ENCODE data around the gene RAB40B.

RAB40B gene

DNA sequence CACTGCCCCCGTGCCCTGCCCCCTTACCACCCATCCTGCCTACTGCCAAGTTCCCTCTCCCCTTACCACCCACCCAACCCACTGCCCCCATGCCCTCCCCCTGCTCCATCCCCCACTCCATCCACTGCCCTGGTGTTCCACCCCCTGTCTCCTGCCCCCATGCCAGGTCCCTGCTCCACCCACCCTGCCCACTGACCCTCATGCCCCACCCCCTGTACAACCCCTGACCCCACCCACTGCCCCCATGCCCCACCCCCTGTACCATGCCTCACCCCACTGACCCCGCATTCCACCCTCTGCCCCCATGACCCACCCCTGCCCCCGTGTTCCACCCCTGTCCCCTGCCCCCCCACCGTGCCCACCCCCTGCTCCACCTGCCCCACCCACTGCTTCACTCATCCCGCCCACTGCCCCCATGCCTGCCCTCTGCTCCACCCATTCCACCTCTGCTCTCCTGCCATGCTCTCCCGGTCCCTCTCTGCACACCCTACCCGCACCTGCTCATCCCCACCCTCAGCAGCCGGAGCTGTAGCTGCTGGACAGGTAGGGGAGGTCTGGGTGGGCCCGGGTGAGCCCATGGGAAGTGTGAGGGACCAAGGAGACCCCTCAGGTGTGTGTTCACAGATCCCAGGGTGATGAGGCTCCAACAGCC, 10.7 kb upstream of the RAB40B start:
- H3K9me3 ChIP-seq (ENCODE audit: control insufficient read depth, low read length), result no peaks in the 10 kb centered on the region
- WGBS, result 71% methylated on average over 4 of the region's 9 CpGs
- peaks cover 4% of the 10 kb centered on the region for H3K4me1 ChIP-seq (ENCODE audit: control insufficient read depth, insufficient read depth, low read depth, low read length)
- H2BK15ac ChIP-seq (ENCODE audit: low read depth, poor library complexity, severe bottlenecking), result no peak overlapping the region
- H2BK120ac ChIP-seq (ENCODE audit: low read depth, low read length), result no peak overlapping the region
- H4K8ac ChIP-seq (ENCODE audit: low read length), result no peak overlapping the region
- H3K9ac ChIP-seq (ENCODE audit: low read length), result no peak overlapping the region
- H2BK12ac ChIP-seq (ENCODE audit: low read length in 2 of 2), result no peak overlapping the region
- H3K23ac ChIP-seq (ENCODE audit: low read length in 2 of 2), result no peak overlapping the region
- H3K4me2 ChIP-seq (ENCODE audit: low read length, poor library complexity, severe bottlenecking), result no peak overlapping the region
- no peaks in the 10 kb centered on the region for H3K36me3 ChIP-seq (ENCODE audit: control insufficient read depth in 1 of 2, insufficient read depth in 2 of 2, low read depth in 1 of 2, low read length in 2 of 2)
- no peak overlapping the region for H2AFZ ChIP-seq (ENCODE audit: low read depth, low read length)
- DNase-seq, result no peak
- H4K91ac ChIP-seq (ENCODE audit: low read length), result peak overlapping the region; percentile 36
- H2AK5ac ChIP-seq (ENCODE audit: low read length, severe bottlenecking), result no peak overlapping the region
- no peak overlapping the region for H3K27ac ChIP-seq (ENCODE audit: low read length, poor library complexity, severe bottlenecking)
- no peak overlapping the region for H3K14ac ChIP-seq (ENCODE audit: low read length in 2 of 2)
- no peak overlapping the region for H2BK5ac ChIP-seq (ENCODE audit: low read depth, low read length, poor library complexity, severe bottlenecking)
- no peak overlapping the region for H3K4me3 ChIP-seq (ENCODE audit: insufficient read depth in 1 of 2, low read depth in 1 of 2, low read length in 2 of 2)
- H3K18ac ChIP-seq (ENCODE audit: low read depth in 1 of 2, low read length in 2 of 2), result no peak overlapping the region
- no peak overlapping the region for H3K4ac ChIP-seq (ENCODE audit: low read depth in 1 of 2, low read length in 2 of 2)
- peaks cover 0 to 26% of the 10 kb centered on the region in 2 experiments for H3K27me3 ChIP-seq (ENCODE audit: control insufficient read depth in 1 of 2, insufficient read depth in 1 of 2, low read length in 2 of 2)
- H3K79me1 ChIP-seq (replicated peaks; ENCODE audit: low read length, poor library complexity, severe bottlenecking), result no peaks in the 10 kb centered on the region

GRCh38 chr17:82705756-82706155, 7.3 kb upstream of the RAB40B start:
- H3K4ac ChIP-seq (ENCODE audit: low read depth in 1 of 2, low read length in 2 of 2), result no peak overlapping the region
- H2BK120ac ChIP-seq (ENCODE audit: low read depth, low read length), result no peak overlapping the region
- no peak overlapping the region for H3K4me2 ChIP-seq (ENCODE audit: low read length, poor library complexity, severe bottlenecking)
- no peak overlapping the region for H2AK5ac ChIP-seq (ENCODE audit: low read length, severe bottlenecking)
- H2BK12ac ChIP-seq (ENCODE audit: low read length in 2 of 2), result no peak overlapping the region
- no peak overlapping the region for H2AFZ ChIP-seq (ENCODE audit: low read depth, low read length)
- H3K79me1 ChIP-seq (replicated peaks; ENCODE audit: low read length, poor library complexity, severe bottlenecking), result no peaks in the 10 kb centered on the region
- H3K4me1 ChIP-seq (ENCODE audit: control insufficient read depth, insufficient read depth, low read depth, low read length), result peaks cover 4% of the 10 kb centered on the region
- no peaks in the 10 kb centered on the region for H3K9me3 ChIP-seq (ENCODE audit: control insufficient read depth, low read length)
- H3K36me3 ChIP-seq (ENCODE audit: control insufficient read depth in 1 of 2, insufficient read depth in 2 of 2, low read depth in 1 of 2, low read length in 2 of 2), result no peaks in the 10 kb centered on the region
- H3K9ac ChIP-seq (ENCODE audit: low read length), result no peak overlapping the region
- H2BK15ac ChIP-seq (ENCODE audit: low read depth, poor library complexity, severe bottlenecking), result no peak overlapping the region
- peaks cover 0 to 30% of the 10 kb centered on the region in 2 experiments for H3K27me3 ChIP-seq (ENCODE audit: control insufficient read depth in 1 of 2, insufficient read depth in 1 of 2, low read length in 2 of 2)
- no peak overlapping the region for H3K27ac ChIP-seq (ENCODE audit: low read length, poor library complexity, severe bottlenecking)
- no peak for DNase-seq
- no peak overlapping the region for H2BK5ac ChIP-seq (ENCODE audit: low read depth, low read length, poor library complexity, severe bottlenecking)
- no peak overlapping the region for H4K91ac ChIP-seq (ENCODE audit: low read length)
- H4K8ac ChIP-seq (ENCODE audit: low read length), result no peak overlapping the region
- no peak overlapping the region for H3K14ac ChIP-seq (ENCODE audit: low read length in 2 of 2)
- no peak overlapping the region for H3K4me3 ChIP-seq (ENCODE audit: insufficient read depth in 1 of 2, low read depth in 1 of 2, low read length in 2 of 2)
- H3K23ac ChIP-seq (ENCODE audit: low read length in 2 of 2), result no peak overlapping the region
- no peak overlapping the region for H3K18ac ChIP-seq (ENCODE audit: low read depth in 1 of 2, low read length in 2 of 2)
- WGBS, result 89% methylated on average over 18 of the region's 18 CpGs

GRCh38 chr17:82704886-82705285, 6.4 kb upstream of the RAB40B start:
- no peak overlapping the region for H3K18ac ChIP-seq (ENCODE audit: low read depth in 1 of 2, low read length in 2 of 2)
- H2BK15ac ChIP-seq (ENCODE audit: low read depth, poor library complexity, severe bottlenecking), result no peak overlapping the region
- H3K4me3 ChIP-seq (ENCODE audit: insufficient read depth in 1 of 2, low read depth in 1 of 2, low read length in 2 of 2), result no peak overlapping the region
- no peak overlapping the region for H3K9ac ChIP-seq (ENCODE audit: low read length)
- no peak overlapping the region for H3K4ac ChIP-seq (ENCODE audit: low read depth in 1 of 2, low read length in 2 of 2)
- no peak overlapping the region for H2BK12ac ChIP-seq (ENCODE audit: low read length in 2 of 2)
- H3K4me1 ChIP-seq (ENCODE audit: control insufficient read depth, insufficient read depth, low read depth, low read length), result peaks cover 4% of the 10 kb centered on the region
- H3K4me2 ChIP-seq (ENCODE audit: low read length, poor library complexity, severe bottlenecking), result no peak overlapping the region
- 81% methylated on average over 12 of the region's 13 CpGs for WGBS
- H3K9me3 ChIP-seq (ENCODE audit: control insufficient read depth, low read length), result no peaks in the 10 kb centered on the region
- no peak overlapping the region for H3K27ac ChIP-seq (ENCODE audit: low read length, poor library complexity, severe bottlenecking)
- H3K23ac ChIP-seq (ENCODE audit: low read length in 2 of 2), result no peak overlapping the region
- peaks cover 0 to 22% of the 10 kb centered on the region in 2 experiments for H3K27me3 ChIP-seq (ENCODE audit: control insufficient read depth in 1 of 2, insufficient read depth in 1 of 2, low read length in 2 of 2)
- no peak for DNase-seq
- H2BK120ac ChIP-seq (ENCODE audit: low read depth, low read length), result no peak overlapping the region
- H3K36me3 ChIP-seq (ENCODE audit: control insufficient read depth in 1 of 2, insufficient read depth in 2 of 2, low read depth in 1 of 2, low read length in 2 of 2), result no peaks in the 10 kb centered on the region
- no peak overlapping the region for H2AFZ ChIP-seq (ENCODE audit: low read depth, low read length)
- no peak overlapping the region for H2BK5ac ChIP-seq (ENCODE audit: low read depth, low read length, poor library complexity, severe bottlenecking)
- H3K79me1 ChIP-seq (replicated peaks; ENCODE audit: low read length, poor library complexity, severe bottlenecking), result no peaks in the 10 kb centered on the region
- H4K91ac ChIP-seq (ENCODE audit: low read length), result no peak overlapping the region
- no peak overlapping the region for H3K14ac ChIP-seq (ENCODE audit: low read length in 2 of 2)
- H4K8ac ChIP-seq (ENCODE audit: low read length), result no peak overlapping the region
- no peak overlapping the region for H2AK5ac ChIP-seq (ENCODE audit: low read length, severe bottlenecking)

DNA sequence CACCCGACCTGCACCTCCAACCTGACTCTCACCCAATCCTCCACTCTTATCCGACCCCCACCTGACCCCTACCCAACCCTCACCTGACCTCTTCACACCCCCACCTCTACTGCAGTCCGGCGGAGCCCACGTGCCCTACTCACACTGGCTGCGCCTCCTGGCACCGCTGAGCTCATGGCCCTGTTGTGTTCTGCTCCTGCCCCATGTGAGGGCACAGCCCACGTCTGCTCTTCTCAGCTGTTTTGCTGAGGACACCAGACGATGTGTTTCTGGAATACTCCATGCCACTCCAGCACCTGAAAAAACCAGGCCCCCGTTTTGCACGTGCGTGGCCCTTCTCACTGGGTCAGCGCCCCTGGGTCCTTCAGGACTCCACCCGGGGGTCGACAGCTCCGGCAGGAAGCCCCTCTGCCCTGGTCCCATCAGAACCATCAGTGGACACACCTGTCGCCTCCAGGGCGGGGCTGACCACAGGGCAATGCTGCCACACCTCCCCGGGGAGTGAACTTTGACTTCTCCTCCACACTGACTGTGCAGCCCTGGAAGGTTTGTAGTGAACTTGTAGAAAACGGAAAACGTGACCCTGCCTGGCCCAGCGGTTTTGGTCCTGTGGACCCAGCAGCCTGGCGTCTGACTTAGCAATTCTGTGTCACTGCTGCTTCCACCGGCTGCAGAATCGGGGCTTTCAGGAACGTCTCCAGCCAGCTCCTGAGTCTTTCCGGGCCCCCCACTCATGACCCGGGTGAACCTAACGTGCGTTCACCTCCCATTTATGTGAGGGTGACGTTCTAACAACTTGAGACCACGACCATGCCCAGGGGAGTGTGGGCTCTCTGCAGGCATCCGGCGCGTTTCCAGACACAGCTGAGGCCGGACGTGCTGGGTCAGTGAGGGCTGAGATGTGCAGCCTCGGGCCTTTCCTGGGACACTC, 5.7 kb upstream of the RAB40B start:
- Histone ChIP-seq H3K27me3 (ENCODE audit: control insufficient read depth in 1 of 2, insufficient read depth in 1 of 2, low read length in 2 of 2) (peaks cover 0 to 22% of the 10 kb centered on the region in 2 experiments), H3K9me3 (ENCODE audit: control insufficient read depth, low read length) (no peaks in the 10 kb centered on the region), H3K4me2 (ENCODE audit: low read length, poor library complexity, severe bottlenecking) (no peak overlapping the region), H2AFZ (ENCODE audit: low read depth, low read length) (no peak overlapping the region), H3K9ac (ENCODE audit: low read length) (no peak overlapping the region), H3K14ac (ENCODE audit: low read length in 2 of 2) (no peak overlapping the region), H3K4ac (ENCODE audit: low read depth in 1 of 2, low read length in 2 of 2) (no peak overlapping the region), H3K36me3 (ENCODE audit: control insufficient read depth in 1 of 2, insufficient read depth in 2 of 2, low read depth in 1 of 2, low read length in 2 of 2) (no peaks in the 10 kb centered on the region), H3K4me1 (ENCODE audit: control insufficient read depth, insufficient read depth, low read depth, low read length) (peaks cover 9% of the 10 kb centered on the region), H4K8ac (ENCODE audit: low read length) (no peak overlapping the region), H2BK12ac (ENCODE audit: low read length in 2 of 2) (no peak overlapping the region), H3K23ac (ENCODE audit: low read length in 2 of 2) (no peak overlapping the region), H4K91ac (ENCODE audit: low read length) (no peak overlapping the region), H3K4me3 (ENCODE audit: insufficient read depth in 1 of 2, low read depth in 1 of 2, low read length in 2 of 2) (no peak overlapping the region), H3K79me1 (replicated peaks; ENCODE audit: low read length, poor library complexity, severe bottlenecking) (no peaks in the 10 kb centered on the region), H2BK15ac (ENCODE audit: low read depth, poor library complexity, severe bottlenecking) (no peak overlapping the region), H2AK5ac (ENCODE audit: low read length, severe bottlenecking) (no peak overlapping the region), H2BK120ac (ENCODE audit: low read depth, low read length) (no peak overlapping the region), H3K18ac (ENCODE audit: low read depth in 1 of 2, low read length in 2 of 2) (no peak overlapping the region), H3K27ac (ENCODE audit: low read length, poor library complexity, severe bottlenecking) (no peak overlapping the region), H2BK5ac (ENCODE audit: low read depth, low read length, poor library complexity, severe bottlenecking) (no peak overlapping the region)
- 83% methylated on average over 36 of the region's 38 CpGs for WGBS
- DNase-seq, result no peak

Data from mesenchymal stem cell (in vitro differentiated cells and primary cell).